GM10847 (cell line): ENCODE results near the gene PSG2.
"Not testable (repeated sequence)": the region's sequence is repeated elsewhere in the genome, so short reads cannot be mapped to it uniquely, and the experiment has no call there.

Experiments
- POLR2A ChIP-seq: IDR thresholded peaks from 2 replicates; pipeline ENCODE4 v1.6.1; 2011; ENCODE audit not compliant: insufficient read length; ENCODE audit errors: extremely low read depth

Gene PSG2

GRCh38 chr19:43082601-43083000 is at the start of gene PSG2:
Gene PSG2 (minus strand): TSS chr19:43082701. CDS start chr19:43082569, 132 bp downstream.
- TF ChIP-seq POLR2A = not testable (repeated sequence)

GRCh38 chr19:43126720-43127119 is 44.2 kb upstream of the PSG2 start:
- TF ChIP-seq POLR2A = no peak

GRCh38 chr19:43124360-43124759 is 41.9 kb upstream of the PSG2 start:
- TF ChIP-seq POLR2A = no peak

GRCh38 chr19:43105496-43105895 is 23.0 kb upstream of the PSG2 start:
- no peak for TF ChIP-seq POLR2A

GRCh38 chr19:43101950-43102349 is 19.4 kb upstream of the PSG2 start:
- no peak for TF ChIP-seq POLR2A

- TF ChIP-seq POLR2A = no peak
These were observed 4.2 kb downstream of the PSG2 start for GRCh38 chr19:43078311-43078710.

GRCh38 chr19:43028866-43029265 is 53.6 kb downstream of the PSG2 start:
- TF ChIP-seq POLR2A = no peak

- not testable (repeated sequence) for TF ChIP-seq POLR2A
These were observed 56.1 kb downstream of the PSG2 start, which contains the start of gene PSG11 for GRCh38 chr19:43026369-43026768. Gene PSG11 (minus strand): TSS chr19:43026469. CDS start chr19:43026372, 97 bp downstream.
